ENCODE measurements around the gene MRPL49.

GRCh38 chr11:65113839-65114238, 8.3 kb upstream of the MRPL49 start:
- TF ChIP-seq CTCF (conservative IDR thresholded peaks at IDR 0.05): no peak
- no peak for TF ChIP-seq ZFX (IDR thresholded peaks at IDR 0.05)
